Stimulated activated memory B cell treated with anti-CD40 and anti-IgM and Interleukin-4, amounts not matched to agents 10 μg/mL and 1 μg/mL and 100 μg/mL, for 72 hours (primary cell): Measurements from ENCODE around the gene TMEM115.

Experiments
- ATAC-seq: fragments of 150-1000 bp; cut with Tn5 transposase; 2 replicates; pipeline ENCODE4 v1.10.0; 2021
- H3K27ac Mint-ChIP-seq: one replicate; pipeline ENCODE4 v1.8.0; 2022; ENCODE audit warnings: mild to moderate bottlenecking, mixed read lengths
- H3K27me3 Mint-ChIP-seq: one replicate; pipeline ENCODE4 v1.8.0; 2022; ENCODE audit warnings: mixed read lengths
- H3K36me3 Mint-ChIP-seq: one replicate; pipeline ENCODE4 v1.8.0; 2022; ENCODE audit warnings: mixed read lengths
- H3K4me1 Mint-ChIP-seq: one replicate; pipeline ENCODE4 v1.8.0; 2022; ENCODE audit warnings: mixed read lengths
- H3K4me3 Mint-ChIP-seq: one replicate; pipeline ENCODE4 v1.8.0; 2022; ENCODE audit warnings: mild to moderate bottlenecking, moderate library complexity, mixed read lengths
- H3K9me3 Mint-ChIP-seq: one replicate; pipeline ENCODE4 v1.8.0; 2022; ENCODE audit warnings: mixed read lengths

Gene TMEM115

GRCh38 chr3:50365842-50366220 is 6.5 kb upstream of the TMEM115 start:
- H3K36me3 Mint-ChIP-seq, result no peaks in the 10 kb centered on the region
- H3K4me3 Mint-ChIP-seq, result peak overlapping the region; percentile 88
- no peaks in the 10 kb centered on the region for H3K27me3 Mint-ChIP-seq
- H3K4me1 Mint-ChIP-seq, result peaks cover 22% of the 10 kb centered on the region
- H3K27ac Mint-ChIP-seq, result peak overlapping the region; percentile 89
- no peaks in the 10 kb centered on the region for H3K9me3 Mint-ChIP-seq
- ATAC-seq, result no peak

DNA sequence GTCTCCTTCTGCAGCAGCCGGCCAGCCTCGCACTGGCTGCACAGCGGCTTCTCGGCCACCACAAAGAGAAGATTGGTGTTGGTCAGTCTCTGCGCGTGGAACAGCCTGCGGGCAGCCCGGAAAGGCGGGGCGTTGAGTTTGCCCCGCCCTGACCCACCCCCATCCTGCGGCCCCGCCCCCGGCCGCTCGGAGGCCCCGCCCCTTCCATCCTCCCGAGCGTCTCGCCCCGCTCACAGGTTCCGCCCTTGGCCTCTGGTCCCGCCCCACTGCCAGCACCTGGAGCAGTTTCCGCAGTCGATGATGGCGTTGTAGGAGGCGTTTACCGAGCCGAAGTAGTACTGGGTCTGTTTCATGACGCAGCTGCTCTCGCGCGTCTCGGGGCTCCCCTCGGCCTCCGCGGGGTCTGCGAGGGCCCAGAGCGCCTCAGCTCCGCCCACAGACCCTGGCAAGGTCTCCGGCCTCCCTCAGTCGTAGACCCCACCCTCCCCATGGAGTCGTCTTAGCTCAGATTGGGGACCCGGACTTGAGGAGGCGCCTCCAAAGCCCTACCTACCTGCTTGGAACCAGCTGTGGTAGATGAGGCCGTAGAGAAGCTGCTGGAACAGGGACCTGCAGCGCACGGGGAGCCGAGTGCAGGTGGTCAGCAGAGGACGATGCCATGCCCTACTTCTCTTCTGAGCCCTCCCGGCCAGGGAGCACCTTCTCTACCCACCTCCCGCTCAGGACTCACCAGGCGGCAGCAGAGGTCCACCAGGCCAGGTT is 5.9 kb upstream of the TMEM115 start:
- Mint-ChIP-seq H3K27ac (peak overlapping the region; percentile 89), H3K4me3 (peak overlapping the region; percentile 88)

GRCh38 chr3:50364573-50365079 is 5.3 kb upstream of the TMEM115 start:
- peak overlapping the region; percentile 89 for H3K27ac Mint-ChIP-seq

More for the DNA sequence above, 5.9 kb upstream of the TMEM115 start:
- peak; percentile 95 for ATAC-seq
- peaks cover 23% of the 10 kb centered on the region for H3K4me1 Mint-ChIP-seq
- no peaks in the 10 kb centered on the region for H3K27me3 Mint-ChIP-seq
- H3K36me3 Mint-ChIP-seq, result no peaks in the 10 kb centered on the region
- no peaks in the 10 kb centered on the region for H3K9me3 Mint-ChIP-seq

GRCh38 chr3:50359760-50360110 is 414 bp upstream of the TMEM115 start:
- H3K27me3 Mint-ChIP-seq, result no peaks in the 10 kb centered on the region
- H3K36me3 Mint-ChIP-seq, result peaks cover 7% of the 10 kb centered on the region
- H3K4me1 Mint-ChIP-seq, result peaks cover 61% of the 10 kb centered on the region
- peak overlapping the region; percentile 99 for H3K4me3 Mint-ChIP-seq
- no peaks in the 10 kb centered on the region for H3K9me3 Mint-ChIP-seq
- H3K27ac Mint-ChIP-seq, result peak overlapping the region; percentile 92
- peak; percentile 14 for ATAC-seq

More at GRCh38 chr3:50364573-50365079, 5.3 kb upstream of the TMEM115 start:
- Mint-ChIP-seq H3K27me3 (no peaks in the 10 kb centered on the region), H3K9me3 (no peaks in the 10 kb centered on the region), H3K36me3 (no peaks in the 10 kb centered on the region), H3K4me1 (peaks cover 29% of the 10 kb centered on the region), H3K4me3 (peak overlapping the region; percentile 88)
- ATAC-seq, result peak; percentile 2

DNA sequence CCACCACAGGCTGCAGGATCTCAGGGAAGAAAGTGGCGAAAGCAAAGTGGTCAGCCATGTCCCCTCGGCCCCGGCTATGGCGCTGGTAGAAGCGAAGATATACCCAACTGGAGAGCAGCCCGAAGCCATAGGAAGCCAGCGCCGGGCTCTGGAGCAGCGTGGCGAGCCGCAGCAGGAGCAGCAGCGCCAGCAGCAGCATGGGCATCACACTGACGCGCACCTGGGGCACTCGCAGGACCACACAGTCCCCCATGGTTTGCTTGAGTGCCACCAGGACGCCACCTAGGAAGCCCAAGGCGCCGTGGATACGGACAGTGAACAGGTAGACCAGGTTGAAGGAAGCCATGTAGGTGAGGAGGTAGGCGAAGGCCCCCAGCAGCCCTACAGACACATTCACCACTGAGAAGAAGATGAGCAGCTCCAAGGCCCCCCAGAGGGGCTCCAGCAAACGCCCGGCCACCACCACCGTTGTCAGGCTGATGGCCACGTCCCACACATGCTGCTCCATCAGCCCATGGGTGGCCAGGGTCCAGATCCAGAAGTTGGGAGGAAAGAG is 888 bp downstream of the TMEM115 start:
- no peak for ATAC-seq
- Mint-ChIP-seq H3K27ac (peak overlapping the region; percentile 92), H3K4me1 (peaks cover 60% of the 10 kb centered on the region), H3K27me3 (no peaks in the 10 kb centered on the region), H3K4me3 (peak overlapping the region; percentile 99), H3K36me3 (peaks cover 14% of the 10 kb centered on the region), H3K9me3 (no peaks in the 10 kb centered on the region)

GRCh38 chr3:50357481-50357880 is 1.8 kb downstream of the TMEM115 start:
- Mint-ChIP-seq H3K27ac (no peak overlapping the region), H3K36me3 (peaks cover 14% of the 10 kb centered on the region), H3K27me3 (no peaks in the 10 kb centered on the region), H3K9me3 (no peaks in the 10 kb centered on the region), H3K4me1 (peaks cover 67% of the 10 kb centered on the region), H3K4me3 (peak overlapping the region; percentile 99)
- ATAC-seq, result no peak

GRCh38 chr3:50356553-50356952 is 2.8 kb downstream of the TMEM115 start:
- Mint-ChIP-seq H3K9me3 (no peaks in the 10 kb centered on the region), H3K4me1 (peaks cover 73% of the 10 kb centered on the region), H3K27ac (no peak overlapping the region), H3K27me3 (no peaks in the 10 kb centered on the region), H3K4me3 (peak overlapping the region; percentile 99), H3K36me3 (peaks cover 14% of the 10 kb centered on the region)
- no peak for ATAC-seq

DNA sequence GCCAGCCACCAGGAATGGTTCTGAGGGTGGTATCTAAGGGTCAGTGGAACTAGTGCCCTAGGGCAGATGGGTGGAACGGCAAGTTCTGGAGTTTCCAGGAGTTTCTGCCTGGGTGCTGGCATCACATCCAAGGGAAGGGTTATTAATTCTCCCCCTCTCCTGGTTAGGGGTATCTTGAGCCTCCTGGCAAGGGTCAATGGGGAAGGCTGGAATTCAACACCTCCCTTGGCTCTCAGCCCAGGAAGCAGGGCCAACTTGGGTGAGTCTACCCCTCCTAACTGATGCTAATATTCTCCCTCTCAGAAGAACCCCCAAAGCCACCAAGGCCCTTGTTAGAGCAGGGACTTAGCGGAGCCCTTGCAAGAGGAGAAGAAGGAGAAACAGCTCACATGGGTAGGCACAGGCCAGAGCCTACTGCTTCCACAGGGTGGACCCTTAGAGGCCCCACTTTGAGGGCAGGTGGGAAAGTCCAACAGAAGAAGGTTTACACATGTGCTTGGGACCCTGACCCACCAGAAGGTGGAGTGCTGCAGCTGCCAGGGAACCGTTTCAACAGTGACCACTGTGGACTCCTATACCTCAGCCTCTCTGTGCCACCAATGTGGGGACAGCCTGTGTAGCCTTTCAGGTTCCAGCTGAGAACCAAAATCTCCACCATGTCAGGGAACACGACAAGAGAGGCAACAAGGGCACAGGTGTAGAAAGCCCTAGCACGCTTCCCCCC is 3.3 kb downstream of the TMEM115 start:
- ATAC-seq, result no peak
- no peaks in the 10 kb centered on the region for H3K9me3 Mint-ChIP-seq
- H3K27ac Mint-ChIP-seq, result peak overlapping the region; percentile 53
- peaks cover 14% of the 10 kb centered on the region for H3K36me3 Mint-ChIP-seq
- H3K27me3 Mint-ChIP-seq, result no peaks in the 10 kb centered on the region
- H3K4me1 Mint-ChIP-seq, result peaks cover 78% of the 10 kb centered on the region
- no peak overlapping the region for H3K4me3 Mint-ChIP-seq

DNA sequence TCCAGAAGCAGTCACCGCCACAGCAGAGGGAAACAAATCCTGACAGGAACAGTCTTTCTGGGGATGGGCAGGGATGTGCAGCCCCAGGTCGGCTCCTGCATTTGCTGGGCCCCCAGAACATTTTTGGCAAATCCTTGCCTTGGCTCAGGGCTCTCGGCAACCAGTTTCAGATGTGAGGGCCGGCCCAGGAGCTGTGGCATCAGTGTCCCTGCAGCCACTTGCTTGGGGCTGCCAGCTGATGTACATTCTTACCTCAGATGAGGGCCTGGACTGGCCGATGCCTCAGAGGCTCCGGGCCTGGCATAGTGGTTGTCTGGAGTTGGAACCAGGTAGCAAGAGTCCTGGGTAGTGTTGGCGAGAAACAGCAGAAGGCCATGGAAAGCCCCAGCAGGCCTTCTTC is 4.5 kb downstream of the TMEM115 start:
- H3K27ac Mint-ChIP-seq, result peak overlapping the region; percentile 53
- no peaks in the 10 kb centered on the region for H3K9me3 Mint-ChIP-seq
- H3K4me1 Mint-ChIP-seq, result peaks cover 81% of the 10 kb centered on the region

GRCh38 chr3:50354186-50354764 is 5.0 kb downstream of the TMEM115 start:
- Mint-ChIP-seq H3K9me3 (no peaks in the 10 kb centered on the region), H3K27ac (no peak overlapping the region), H3K36me3 (peaks cover 14% of the 10 kb centered on the region), H3K4me3 (no peak overlapping the region), H3K27me3 (no peaks in the 10 kb centered on the region), H3K4me1 (peaks cover 81% of the 10 kb centered on the region)
- no peak for ATAC-seq

More for the DNA sequence above, 4.5 kb downstream of the TMEM115 start:
- ATAC-seq, result no peak
- Mint-ChIP-seq H3K27me3 (no peaks in the 10 kb centered on the region), H3K4me3 (no peak overlapping the region), H3K36me3 (peaks cover 14% of the 10 kb centered on the region)

GRCh38 chr3:50353245-50354004 is 5.9 kb downstream of the TMEM115 start:
- H3K36me3 Mint-ChIP-seq, result peaks cover 16% of the 10 kb centered on the region
- no peak for ATAC-seq
- H3K4me1 Mint-ChIP-seq, result peaks cover 84% of the 10 kb centered on the region
- H3K4me3 Mint-ChIP-seq, result no peak overlapping the region
- no peak overlapping the region for H3K27ac Mint-ChIP-seq
- no peaks in the 10 kb centered on the region for H3K9me3 Mint-ChIP-seq
- H3K27me3 Mint-ChIP-seq, result no peaks in the 10 kb centered on the region

DNA sequence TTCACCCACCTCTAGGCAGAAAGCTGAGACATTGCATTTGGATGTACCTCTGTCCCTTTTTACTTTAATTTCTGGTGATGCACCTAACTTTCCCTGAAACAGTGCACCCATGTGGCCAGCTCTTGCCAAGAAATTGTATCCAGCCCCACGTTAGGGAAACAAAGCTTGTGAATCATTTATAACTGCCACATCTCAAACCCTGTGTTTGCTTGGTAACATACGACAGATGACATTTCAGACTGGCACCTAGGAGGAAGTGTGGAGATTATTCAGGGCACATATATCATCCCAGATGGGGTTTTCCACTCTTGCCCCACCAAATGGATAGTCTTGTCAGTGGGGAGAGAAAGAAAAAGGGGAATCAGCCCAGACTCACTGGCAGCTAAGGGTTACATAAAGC is 6.5 kb downstream of the TMEM115 start:
- Mint-ChIP-seq H3K4me1 (peaks cover 84% of the 10 kb centered on the region), H3K36me3 (peaks cover 22% of the 10 kb centered on the region), H3K27me3 (no peaks in the 10 kb centered on the region), H3K9me3 (no peaks in the 10 kb centered on the region), H3K4me3 (no peak overlapping the region), H3K27ac (no peak overlapping the region)
- ATAC-seq, result no peak

DNA sequence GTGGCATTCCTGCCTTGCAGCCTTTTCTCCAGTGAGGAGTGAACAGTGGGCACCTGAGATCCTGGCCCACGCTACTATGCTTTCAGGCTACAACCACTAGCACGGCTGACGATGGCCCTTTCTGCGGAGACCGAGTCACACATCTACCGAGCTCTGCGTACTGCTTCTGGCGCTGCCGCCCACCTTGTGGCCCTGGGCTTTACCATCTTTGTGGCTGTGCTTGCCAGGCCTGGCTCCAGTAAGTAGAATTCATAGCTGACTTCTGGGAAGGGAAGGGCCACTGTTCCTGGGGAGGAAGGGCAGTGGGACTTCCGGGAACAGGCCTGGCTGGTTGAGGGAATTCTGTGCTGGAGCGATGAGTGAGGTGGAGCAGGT is 8.0 kb downstream of the TMEM115 start:
- no peak for ATAC-seq
- Mint-ChIP-seq H3K4me3 (peak overlapping the region; percentile 96), H3K36me3 (peaks cover 24% of the 10 kb centered on the region), H3K27ac (peak overlapping the region; percentile 95), H3K9me3 (no peaks in the 10 kb centered on the region), H3K4me1 (peaks cover 70% of the 10 kb centered on the region), H3K27me3 (no peaks in the 10 kb centered on the region)

- H3K27ac Mint-ChIP-seq, result peak within 1 kb of the TSS; percentile 95
- H3K4me3 Mint-ChIP-seq, result peak within 1 kb of the TSS; percentile 96
- peaks cover 70% of the 10 kb centered on the region for H3K4me1 Mint-ChIP-seq
- peak; percentile 96 for ATAC-seq
- H3K36me3 Mint-ChIP-seq, result peaks cover 24% of the 10 kb centered on the region
- no peaks in the 10 kb centered on the region for H3K9me3 Mint-ChIP-seq
- H3K27me3 Mint-ChIP-seq, result no peaks in the 10 kb centered on the region
Observed at GRCh38 chr3:50350527-50351322, 8.6 kb downstream of the TMEM115 start, which contains the start of the genes CYB561D2 and NPRL2. Gene CYB561D2 (plus strand): TSS chr3:50350862. CDS start chr3:50351434, 572 bp downstream. Gene NPRL2 (minus strand): TSS chr3:50350775. CDS start chr3:50350652, 123 bp downstream.
